Measurements from ENCODE around the gene ASL.
"Not testable (repeated sequence)": the region's sequence is repeated elsewhere in the genome, so short reads cannot be mapped to it uniquely, and the experiment has no call there.

ASL gene

GRCh38 chr7:66116680-66117420 lies 41.2 kb downstream of the ASL start:
- DNase-seq, result not testable (repeated sequence)

GRCh38 chr7:66118603-66119002 lies 43.0 kb downstream of the ASL start:
- intact Hi-C loops (cut with DNase I), result no loop called here
- no peak for DNase-seq

More at GRCh38 chr7:66116680-66117420, 41.2 kb downstream of the ASL start:
- intact Hi-C loops (cut with DNase I), result not testable (repeated sequence)

- DNase-seq, result no peak
- intact Hi-C loops (cut with DNase I), result no loop called here
Measured at GRCh38 chr7:66119245-66119850, 43.7 kb downstream of the ASL start.

- intact Hi-C loops (cut with DNase I), result no loop called here
- DNase-seq, result no peak
Measured at GRCh38 chr7:66123175-66123528, 47.5 kb downstream of the ASL start.

- intact Hi-C loops (cut with DNase I), result not testable (repeated sequence)
Measured at GRCh38 chr7:66124569-66124861, 48.9 kb downstream of the ASL start.

GRCh38 chr7:66125052-66125694 lies 49.6 kb downstream of the ASL start:
- no peak for DNase-seq
- intact Hi-C loops (cut with DNase I), result no loop called here

More at GRCh38 chr7:66124569-66124861, 48.9 kb downstream of the ASL start:
- not testable (repeated sequence) for DNase-seq

GRCh38 chr7:66125781-66126352 lies 50.2 kb downstream of the ASL start:
- DNase-seq, result not testable (repeated sequence)

GRCh38 chr7:66127172-66127571 lies 51.6 kb downstream of the ASL start:
- not testable (repeated sequence) for DNase-seq

More at GRCh38 chr7:66125781-66126352, 50.2 kb downstream of the ASL start:
- intact Hi-C loops (cut with DNase I), result not testable (repeated sequence)

GRCh38 chr7:66138994-66139752 lies 63.6 kb downstream of the ASL start:
- intact Hi-C loops (cut with DNase I), result no loop called here
- no peak for DNase-seq

More at GRCh38 chr7:66127172-66127571, 51.6 kb downstream of the ASL start:
- intact Hi-C loops (cut with DNase I), result not testable (repeated sequence)

- DNase-seq, result peak; percentile 45 to 96 (median 66)
- intact Hi-C loops (cut with DNase I), result no loop called here
Measured at GRCh38 chr7:66140924-66141323, 65.3 kb downstream of the ASL start.

- intact Hi-C loops (cut with DNase I), result no loop called here
Measured at GRCh38 chr7:66142334-66142733, 66.7 kb downstream of the ASL start.

GRCh38 chr7:66142996-66143395 lies 67.4 kb downstream of the ASL start:
- intact Hi-C loops (cut with DNase I), result no loop called here
- no peak for DNase-seq

More at GRCh38 chr7:66142334-66142733, 66.7 kb downstream of the ASL start:
- no peak for DNase-seq

All from posterior cingulate gyrus (tissue), 11 donors.